HCT116 (cell line): ENCODE results near the gene CIZ1. TPM values are rescaled to one million over a fixed set of nuclear protein-coding genes. Genes with fewer than 3 reads are reported as not detected.
A peak's percentile ranks its signal among the peaks of the same experiment; 100 is the strongest.

Experiments
- ATAC-seq: fragments of 200-7000 bp; cut with Tn5 transposase; 2 replicates; pipeline ENCODE4 v1.9.1; 2020; ENCODE audit warnings: mild to moderate bottlenecking, moderate library complexity
- BruUV-seq: library from RNA; stranded (reverse); fragments of 400-500 nt; replicated peaks from 2 replicates; lab custom pipeline; 2021; lab: Mats Ljungman, UMichigan
- CTCF ChIA-PET: fragments of 300-600 bp; sonication (Branson Sonifier 250); formaldehyde crosslinking; loops from one replicate; lab custom pipeline; 2021; ENCODE audit warnings: antibody characterized with exemption; lab: Charles Lee
- POLR2A ChIA-PET: fragments of 300-600, 350-600 bp; sonication (Branson Sonifier 250); formaldehyde crosslinking; loops from one replicate; lab custom pipeline; 2021; ENCODE audit warnings: antibody characterized with exemption; lab: Charles Lee
- RAD21 ChIA-PET, 2 experiments: fragments of 300-600 bp; sonication (Branson Sonifier 250); formaldehyde crosslinking; loops; one replicate each; lab custom pipeline; 2023; ENCODE audit warnings: low total read pairs in 2 of 2; ENCODE audit not compliant: uncharacterized antibody in 2 of 2, unreplicated experiment in 2 of 2, low non-redundant PET in 1 of 2; lab: Charles Lee
- DNase-seq: peaks from one replicate; pipeline ENCODE4 v3.0.0-alpha.2; 2010; ENCODE audit warnings: low read depth, low spot score
- H2AFZ ChIP-seq: fragments of 200-600 bp; shearing (Covaris generic), sonication (generic); 2 replicates; pipeline ENCODE4 v1.6.1; 2017; ENCODE audit warnings: low read depth, mixed run types, mixed read lengths, antibody characterized with exemption, low read length; ENCODE audit not compliant: poor library complexity, severe bottlenecking
- H3K27ac ChIP-seq: 2 replicates; pipeline ENCODE4 v1.5.1; 2012; ENCODE audit warnings: low read depth, low read length
- H3K27me3 ChIP-seq: fragments of 200-600 bp; sonication (generic); 2 replicates; pipeline ENCODE4 v1.6.1; 2016; ENCODE audit warnings: mixed run types, low read length, mixed read lengths; ENCODE audit not compliant: insufficient read depth
- H3K36me3 ChIP-seq, 2 experiments: fragments of 200-500 bp in 1 of 2; fragments of 200-600 bp in 1 of 2; sonication (Bioruptor generic) in 1 of 2; sonication (generic) in 1 of 2; 2 replicates each; pipeline versions ENCODE4 v1.5.1 to v1.6.1; 2014 to 2016; ENCODE audit warnings: low read length in 2 of 2, inconsistent platforms in 1 of 2, mixed read lengths in 1 of 2, mixed run types in 1 of 2; ENCODE audit not compliant: insufficient read depth in 2 of 2, control insufficient read depth in 1 of 2
- H3K4me1 ChIP-seq, 2 experiments: fragments of 200-600 bp in 1 of 2; sonication (generic) in 1 of 2; 2 replicates each; pipeline versions ENCODE4 v1.5.1 to v1.6.1; 2012 to 2017; ENCODE audit warnings: low read length in 2 of 2, inconsistent platforms in 1 of 2, mild to moderate bottlenecking in 1 of 2, mixed read lengths in 1 of 2, mixed run types in 1 of 2, moderate library complexity in 1 of 2; ENCODE audit not compliant: insufficient read depth in 2 of 2, control insufficient read depth in 1 of 2
- H3K4me2 ChIP-seq: fragments of 200-600 bp; sonication (generic); 2 replicates; pipeline ENCODE4 v1.6.1; 2017; ENCODE audit warnings: mixed run types, low read length, mixed read lengths
- H3K4me3 ChIP-seq, 2 experiments: fragments of 200-600 bp in 1 of 2; sonication (generic) in 1 of 2; replicated peaks in 1 of 2; 2 replicates each; pipeline ENCODE4 v1.5.1; 2011 to 2016; ENCODE audit warnings: low read length in 2 of 2, control low read depth in 1 of 2, low read depth in 1 of 2, mild to moderate bottlenecking in 1 of 2, mixed read lengths in 1 of 2, mixed run types in 1 of 2
- H3K79me2 ChIP-seq: fragments of 200-600 bp; sonication (generic); 2 replicates; pipeline ENCODE4 v1.6.1; 2017; ENCODE audit warnings: mild to moderate bottlenecking, mixed run types, low read length, moderate library complexity, mixed read lengths; ENCODE audit not compliant: insufficient read depth
- H3K9ac ChIP-seq: fragments of 200-600 bp; sonication (generic); 2 replicates; pipeline ENCODE4 v1.6.1; 2016; ENCODE audit warnings: low read length, mixed read lengths
- H3K9me2 ChIP-seq: fragments of 200-600 bp; sonication (generic), shearing (Covaris generic); 2 replicates; pipeline ENCODE4 v1.6.1; 2017; ENCODE audit warnings: mixed run types, mild to moderate bottlenecking, moderate library complexity; ENCODE audit not compliant: insufficient read depth
- H3K9me3 ChIP-seq, 2 experiments: fragments of 200-500 bp in 1 of 2; fragments of 200-600 bp in 1 of 2; sonication (Bioruptor generic) in 1 of 2; sonication (generic) in 1 of 2; 2 replicates each; pipeline ENCODE4 v1.6.1; 2014 to 2017; ENCODE audit warnings: low read length in 2 of 2, mixed read lengths in 2 of 2, inconsistent platforms in 1 of 2, low read depth in 1 of 2, mild to moderate bottlenecking in 1 of 2, mixed run types in 1 of 2, moderate library complexity in 1 of 2; ENCODE audit not compliant: control insufficient read depth in 1 of 2, insufficient read depth in 1 of 2
- H4K20me1 ChIP-seq: fragments of 200-600 bp; sonication (generic), shearing (Covaris generic); 2 replicates; pipeline ENCODE4 v1.6.1; 2017; ENCODE audit warnings: mixed run types, mild to moderate bottlenecking, moderate library complexity; ENCODE audit not compliant: insufficient read depth
- intact Hi-C: fragments of 100-400 bp; cut with micrococcal nuclease; formaldehyde crosslinking; loops from 2 replicates; pipeline ENCODE4 v1.10.0; 2022
- total RNA-seq: library from RNA; stranded (reverse); gene quantifications from one replicate; pipeline ENCODE4 v1.2.1, GENCODE V29; 2021; ENCODE audit not compliant: unreplicated experiment
- TF ChIP-seq, protein P1 (sequence below), 3 experiments: fragments of 200-600 bp in 1 of 3; sonication (generic) in 1 of 3; IDR thresholded peaks in 2 of 3; conservative IDR thresholded peaks in 1 of 3; 2 replicates each; pipeline ENCODE4 v1.5.1; 2012 to 2017; ENCODE audit warnings: low read depth in 2 of 3, low read length in 2 of 3, antibody characterized with exemption in 1 of 3, borderline replicate concordance in 1 of 3, control low read depth in 1 of 3, mild to moderate bottlenecking in 1 of 3, mixed read lengths in 1 of 3, mixed run types in 1 of 3, moderate library complexity in 1 of 3; ENCODE audit not compliant: insufficient read depth in 1 of 3
- TF ChIP-seq, protein P2 (sequence below): IDR thresholded peaks from 2 replicates; pipeline ENCODE4 v1.6.1; 2012; ENCODE audit warnings: low read depth

Gene CIZ1
- total RNA-seq, 1 experiment from 2014 or later, result 144 TPM

DNA sequence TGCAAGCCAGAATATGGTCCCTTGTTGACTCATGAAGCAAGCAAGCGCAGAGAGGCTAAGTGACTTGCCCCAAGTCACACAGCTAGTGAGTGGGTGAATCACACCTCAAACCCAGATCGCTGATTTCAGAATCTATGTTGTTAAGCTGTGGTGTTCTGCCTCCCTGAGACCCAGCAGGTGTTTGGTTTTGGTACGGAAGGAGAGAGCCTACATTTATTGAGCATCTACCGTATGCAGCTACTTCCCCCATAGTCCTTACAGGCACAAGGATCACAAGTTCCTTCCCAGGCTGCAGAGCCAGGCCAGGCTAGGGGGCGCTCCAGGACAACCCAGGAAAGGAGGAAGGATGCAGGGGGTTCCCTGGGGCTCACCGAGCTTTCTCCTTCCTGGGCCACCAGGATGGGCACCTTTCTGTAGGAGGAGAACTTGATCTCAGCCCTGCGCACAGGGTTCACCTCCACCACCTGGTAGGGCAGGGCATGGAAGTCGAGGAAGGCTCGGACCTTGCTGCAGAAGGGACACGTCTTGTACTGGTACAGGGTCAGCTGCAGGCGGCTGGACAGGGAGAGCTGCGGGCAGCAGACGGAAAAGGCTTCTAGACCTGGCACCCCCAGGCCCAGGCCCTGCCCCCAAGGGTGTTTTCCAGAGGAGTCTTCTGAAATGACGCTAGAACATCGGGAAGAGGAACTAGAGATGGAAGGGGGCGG is 66.3 kb downstream of the CIZ1 start:
- TF ChIP-seq, protein P1, sequence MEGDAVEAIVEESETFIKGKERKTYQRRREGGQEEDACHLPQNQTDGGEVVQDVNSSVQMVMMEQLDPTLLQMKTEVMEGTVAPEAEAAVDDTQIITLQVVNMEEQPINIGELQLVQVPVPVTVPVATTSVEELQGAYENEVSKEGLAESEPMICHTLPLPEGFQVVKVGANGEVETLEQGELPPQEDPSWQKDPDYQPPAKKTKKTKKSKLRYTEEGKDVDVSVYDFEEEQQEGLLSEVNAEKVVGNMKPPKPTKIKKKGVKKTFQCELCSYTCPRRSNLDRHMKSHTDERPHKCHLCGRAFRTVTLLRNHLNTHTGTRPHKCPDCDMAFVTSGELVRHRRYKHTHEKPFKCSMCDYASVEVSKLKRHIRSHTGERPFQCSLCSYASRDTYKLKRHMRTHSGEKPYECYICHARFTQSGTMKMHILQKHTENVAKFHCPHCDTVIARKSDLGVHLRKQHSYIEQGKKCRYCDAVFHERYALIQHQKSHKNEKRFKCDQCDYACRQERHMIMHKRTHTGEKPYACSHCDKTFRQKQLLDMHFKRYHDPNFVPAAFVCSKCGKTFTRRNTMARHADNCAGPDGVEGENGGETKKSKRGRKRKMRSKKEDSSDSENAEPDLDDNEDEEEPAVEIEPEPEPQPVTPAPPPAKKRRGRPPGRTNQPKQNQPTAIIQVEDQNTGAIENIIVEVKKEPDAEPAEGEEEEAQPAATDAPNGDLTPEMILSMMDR (IDR thresholded peaks at IDR 0.05 in 2 of 3, conservative IDR thresholded peaks at IDR 0.05 in 1 of 3; ENCODE audit: borderline replicate concordance in 1 of 3, insufficient read depth in 1 of 3, low read depth in 2 of 3, low read length in 2 of 3), result peak in 2 of 3 experiments; percentile 87 to 92; a peak in 4 of 6 replicates
- TF ChIP-seq, protein P2, sequence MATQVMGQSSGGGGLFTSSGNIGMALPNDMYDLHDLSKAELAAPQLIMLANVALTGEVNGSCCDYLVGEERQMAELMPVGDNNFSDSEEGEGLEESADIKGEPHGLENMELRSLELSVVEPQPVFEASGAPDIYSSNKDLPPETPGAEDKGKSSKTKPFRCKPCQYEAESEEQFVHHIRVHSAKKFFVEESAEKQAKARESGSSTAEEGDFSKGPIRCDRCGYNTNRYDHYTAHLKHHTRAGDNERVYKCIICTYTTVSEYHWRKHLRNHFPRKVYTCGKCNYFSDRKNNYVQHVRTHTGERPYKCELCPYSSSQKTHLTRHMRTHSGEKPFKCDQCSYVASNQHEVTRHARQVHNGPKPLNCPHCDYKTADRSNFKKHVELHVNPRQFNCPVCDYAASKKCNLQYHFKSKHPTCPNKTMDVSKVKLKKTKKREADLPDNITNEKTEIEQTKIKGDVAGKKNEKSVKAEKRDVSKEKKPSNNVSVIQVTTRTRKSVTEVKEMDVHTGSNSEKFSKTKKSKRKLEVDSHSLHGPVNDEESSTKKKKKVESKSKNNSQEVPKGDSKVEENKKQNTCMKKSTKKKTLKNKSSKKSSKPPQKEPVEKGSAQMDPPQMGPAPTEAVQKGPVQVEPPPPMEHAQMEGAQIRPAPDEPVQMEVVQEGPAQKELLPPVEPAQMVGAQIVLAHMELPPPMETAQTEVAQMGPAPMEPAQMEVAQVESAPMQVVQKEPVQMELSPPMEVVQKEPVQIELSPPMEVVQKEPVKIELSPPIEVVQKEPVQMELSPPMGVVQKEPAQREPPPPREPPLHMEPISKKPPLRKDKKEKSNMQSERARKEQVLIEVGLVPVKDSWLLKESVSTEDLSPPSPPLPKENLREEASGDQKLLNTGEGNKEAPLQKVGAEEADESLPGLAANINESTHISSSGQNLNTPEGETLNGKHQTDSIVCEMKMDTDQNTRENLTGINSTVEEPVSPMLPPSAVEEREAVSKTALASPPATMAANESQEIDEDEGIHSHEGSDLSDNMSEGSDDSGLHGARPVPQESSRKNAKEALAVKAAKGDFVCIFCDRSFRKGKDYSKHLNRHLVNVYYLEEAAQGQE, result no peak
- intact Hi-C loops, result no loop called here

More for the DNA sequence above, 66.3 kb downstream of the CIZ1 start:
- H3K4me2 ChIP-seq, result peak overlapping the region; percentile 91
- peaks cover 39% of the 10 kb centered on the region for H3K79me2 ChIP-seq
- no peak overlapping the region for H2AFZ ChIP-seq
- ATAC-seq, result peak; percentile 39
- H3K27me3 ChIP-seq, result no peaks in the 10 kb centered on the region
- peak; percentile 46 for DNase-seq
- H3K9ac ChIP-seq, result no peak overlapping the region
- no TSS peak for BruUV-seq
- peak overlapping the region; percentile 99; the same call in 1 of the 2 replicates for H3K27ac ChIP-seq
- H4K20me1 ChIP-seq, result peaks cover 9% of the 10 kb centered on the region; the same call in 1 of the 2 replicates
- H3K36me3 ChIP-seq, result peaks cover 6 to 30% of the 10 kb centered on the region in 2 experiments; a peak in 3 of 4 replicates
- H3K4me3 ChIP-seq, result no peak overlapping the region; a peak in 1 of 4 replicates
- no peaks in the 10 kb centered on the region for H3K9me2 ChIP-seq
- RAD21 ChIA-PET, result no interaction called here
- peaks cover 0 to 6% of the 10 kb centered on the region in 2 experiments; a peak in 1 of 4 replicates for H3K9me3 ChIP-seq
- CTCF ChIA-PET, result interaction anchor here (0.5 to 2.1 kb wide), 15 partner anchors 9 to 237 kb away, joined by 3 to 19 read pairs (median 4); partner anchors contain the start of gene BBLN
- peaks cover 9 to 31% of the 10 kb centered on the region in 2 experiments for H3K4me1 ChIP-seq
- POLR2A ChIA-PET, result interaction anchor here (1.2 to 1.3 kb wide), 2 partner anchors 15 to 35 kb away, joined by 4 to 5 read pairs; partner anchors contain the start of gene BBLN
